HG03139 (cell line): ENCODE results near the gene COL5A3.

Source experiments
- ATAC-seq: cut with Tn5 transposase; IDR thresholded peaks from one replicate; pipeline ENCODE4 v1.9.1; 2021; ENCODE audit not compliant: unreplicated experiment

COL5A3 gene

DNA sequence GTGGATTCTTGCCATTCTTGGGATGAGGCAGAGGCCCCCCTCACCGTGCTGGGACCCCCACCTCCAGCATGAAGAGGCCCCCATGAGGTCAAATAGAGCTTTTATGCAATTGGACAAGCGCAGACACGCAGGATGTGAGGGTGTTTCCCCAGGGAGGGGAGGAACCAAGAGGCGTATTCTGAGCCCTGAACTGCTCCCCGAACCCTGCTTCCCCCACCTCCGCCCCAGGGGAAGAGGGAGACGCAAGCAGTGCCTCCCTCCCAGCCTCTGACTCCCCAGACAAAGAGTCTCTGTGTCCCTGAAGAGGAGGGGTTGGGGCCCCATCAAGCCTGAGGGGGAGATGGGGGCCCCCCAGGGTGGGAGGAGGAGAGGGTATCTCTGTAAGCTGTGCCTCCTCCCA is 1.7 kb upstream of the COL5A3 start:
- no peak for ATAC-seq

DNA sequence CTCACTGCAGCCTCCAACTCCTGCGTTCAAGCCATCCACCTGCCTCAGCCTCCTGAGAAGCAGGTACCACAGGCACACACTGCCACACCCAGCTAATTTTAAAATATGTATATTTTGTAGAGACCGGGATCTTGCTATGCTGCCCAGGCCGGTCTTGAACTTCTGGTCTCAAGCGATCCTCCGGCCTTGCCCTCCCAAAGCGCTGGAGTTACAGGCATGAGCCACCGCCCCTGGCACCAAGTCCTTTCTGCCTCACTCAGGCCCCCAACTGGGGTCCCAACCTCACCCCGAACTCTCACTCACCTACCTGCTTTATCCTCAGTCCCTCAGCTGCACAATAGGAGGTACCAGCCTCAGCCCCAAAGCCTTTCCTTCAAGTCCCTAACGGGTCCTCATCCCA is 635 bp upstream of the COL5A3 start:
- no peak for ATAC-seq

DNA sequence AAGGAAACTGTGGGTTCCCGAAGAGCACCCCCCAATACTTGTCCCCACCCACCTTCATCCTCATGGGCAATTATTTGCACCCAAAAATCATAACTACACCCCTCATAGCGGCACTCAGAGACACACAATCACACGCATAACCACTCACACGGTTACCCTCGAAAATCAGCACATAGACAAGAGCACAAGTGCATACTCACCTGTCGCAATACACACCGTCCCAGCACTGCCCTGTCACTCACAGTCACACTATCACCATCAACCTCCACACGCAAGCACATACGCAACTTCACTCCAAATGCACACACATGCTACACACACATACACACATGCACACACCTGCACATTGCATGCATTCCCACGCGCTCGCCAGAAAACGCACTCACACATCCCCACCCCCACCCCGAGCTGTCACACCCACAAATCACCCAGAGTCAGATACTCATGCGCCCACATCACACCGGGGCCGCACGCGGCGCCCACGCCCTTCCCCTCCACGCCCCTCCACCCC is 535 bp downstream of the COL5A3 start:
- ATAC-seq, result no peak

- no peak for ATAC-seq
Measured at GRCh38 chr19:10008184-10008765, 2.0 kb downstream of the COL5A3 start.

- no peak for ATAC-seq
Measured at GRCh38 chr19:10007371-10008183, 2.7 kb downstream of the COL5A3 start.

GRCh38 chr19:10006752-10007323 is 3.5 kb downstream of the COL5A3 start:
- no peak for ATAC-seq

- ATAC-seq, result no peak
Measured at GRCh38 chr19:10006335-10006708, 4.0 kb downstream of the COL5A3 start.

DNA sequence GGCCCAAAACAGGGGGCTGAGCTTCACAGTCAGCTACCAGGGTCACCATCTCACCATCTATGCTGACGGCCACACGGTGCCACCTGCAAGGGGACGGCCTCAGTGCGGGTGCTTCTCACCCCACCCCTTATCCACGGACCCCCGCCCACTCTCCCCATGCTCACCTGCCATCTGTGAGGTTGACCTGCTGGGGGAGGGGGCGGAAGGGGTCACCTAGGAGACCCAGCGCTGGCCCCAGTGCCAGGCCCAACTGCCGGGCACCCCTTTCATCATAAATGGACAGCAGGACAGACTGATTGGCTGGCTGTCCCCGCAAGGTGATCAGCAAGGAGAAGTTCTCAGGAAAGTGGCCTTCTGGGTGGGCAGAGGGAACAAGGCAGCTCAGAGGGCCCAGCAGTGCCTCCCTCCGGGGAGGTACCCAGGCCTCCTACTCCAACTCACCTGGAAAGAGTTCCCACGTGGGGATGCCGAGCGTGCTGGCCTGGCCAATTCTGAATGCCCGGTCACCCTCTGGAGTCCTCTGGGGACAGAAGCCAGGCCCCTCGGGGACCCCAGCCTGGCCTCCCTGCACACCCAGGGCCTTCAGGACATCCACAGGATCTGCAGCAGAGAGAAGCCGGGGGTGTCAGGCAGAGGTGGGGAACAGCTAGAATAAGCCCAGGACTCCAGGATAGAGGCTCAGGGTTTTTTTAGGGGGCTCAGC is 4.5 kb downstream of the COL5A3 start:
- no peak for ATAC-seq

DNA sequence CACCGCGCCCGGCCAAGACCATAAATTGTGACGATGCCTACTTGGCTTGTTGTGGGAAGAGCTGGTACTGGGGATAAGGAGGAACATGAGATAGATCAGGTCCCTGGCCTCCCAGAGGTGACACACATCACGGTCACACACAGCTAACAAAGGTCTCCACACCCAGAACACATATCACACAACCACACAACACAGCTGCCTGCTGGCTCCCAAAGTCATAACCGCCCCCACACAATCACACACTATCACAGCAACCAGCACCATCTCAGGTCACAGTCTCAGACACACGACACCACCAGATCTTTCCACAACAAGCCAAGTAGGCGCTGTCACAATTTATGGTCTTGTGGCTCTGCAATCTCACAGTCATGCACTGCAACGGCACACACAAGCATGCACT is 5.7 kb downstream of the COL5A3 start:
- no peak for ATAC-seq

- no peak for ATAC-seq
Measured at GRCh38 chr19:10003271-10003670, 7.0 kb downstream of the COL5A3 start.

DNA sequence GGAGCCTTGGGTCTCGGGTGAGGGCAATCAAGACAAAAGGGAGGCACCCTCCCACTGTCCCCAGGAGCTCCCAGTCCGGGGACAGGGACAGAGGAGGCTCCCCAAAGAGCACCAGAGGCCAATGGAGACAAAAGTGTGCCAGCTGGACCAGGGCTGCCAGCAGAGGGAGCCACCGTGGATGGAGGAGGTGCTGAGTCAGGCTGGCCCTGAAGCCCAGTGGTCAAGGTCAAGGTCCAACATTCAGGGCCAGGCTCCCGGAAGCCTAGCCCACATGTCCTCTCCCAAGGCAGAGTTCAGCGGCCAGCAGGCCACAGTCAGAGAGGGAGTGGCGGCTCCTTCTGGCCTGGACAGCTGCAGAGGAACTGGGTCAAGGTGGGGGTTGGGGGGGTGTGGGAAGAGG is 8.4 kb downstream of the COL5A3 start:
- no peak for ATAC-seq

DNA sequence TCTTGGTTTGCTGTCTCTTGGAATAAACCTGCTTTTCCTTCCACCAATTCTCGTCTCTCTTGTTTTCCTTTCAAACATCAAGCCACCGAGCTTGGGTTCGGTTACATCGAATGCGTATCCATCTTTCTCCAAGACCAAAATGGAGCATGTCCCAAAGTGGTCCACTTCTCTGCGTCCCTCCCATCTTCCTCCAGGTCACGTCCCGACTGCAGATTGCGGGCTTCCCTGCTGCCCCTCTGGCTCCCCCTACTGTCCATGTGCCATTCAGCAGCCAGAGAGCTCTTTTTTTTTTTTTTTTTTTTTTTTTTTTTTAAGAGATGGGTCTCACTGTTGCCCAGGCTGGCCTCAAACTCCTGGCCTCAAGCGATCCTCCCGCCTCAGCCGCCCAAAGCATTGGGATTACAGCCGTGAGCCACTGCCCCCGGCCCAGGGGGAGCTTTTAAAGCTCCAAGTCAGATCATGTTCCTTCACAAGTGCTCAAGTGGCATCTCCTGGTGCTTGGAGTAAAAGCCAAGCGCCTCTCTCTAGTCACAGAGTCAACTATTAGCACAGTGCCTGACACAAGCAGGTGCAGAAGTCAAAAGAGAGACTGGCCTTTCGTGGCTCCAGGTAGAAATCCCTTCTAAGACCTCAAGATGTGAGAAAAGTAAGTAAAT is 10.0 kb downstream of the COL5A3 start:
- no peak for ATAC-seq

DNA sequence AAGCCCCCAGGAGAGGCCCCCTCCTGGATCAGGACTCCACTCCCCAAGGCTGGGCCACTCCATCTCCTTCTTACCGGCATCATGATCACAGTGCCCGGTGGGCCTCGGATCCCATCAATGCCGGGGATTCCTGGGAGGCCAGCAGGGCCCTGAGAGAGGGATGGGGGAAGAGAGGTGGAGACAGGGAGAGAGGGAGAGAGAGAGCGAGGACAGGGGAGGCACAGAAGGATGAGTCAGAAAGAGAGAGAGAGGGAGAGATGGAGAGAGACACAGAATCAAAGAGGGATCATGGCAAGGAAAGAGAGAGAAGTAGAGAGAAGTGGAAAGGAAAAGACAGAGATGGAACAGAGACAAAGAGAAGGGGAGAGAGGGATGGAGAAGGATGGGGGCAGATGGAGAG is 13.8 kb downstream of the COL5A3 start:
- no peak for ATAC-seq

DNA sequence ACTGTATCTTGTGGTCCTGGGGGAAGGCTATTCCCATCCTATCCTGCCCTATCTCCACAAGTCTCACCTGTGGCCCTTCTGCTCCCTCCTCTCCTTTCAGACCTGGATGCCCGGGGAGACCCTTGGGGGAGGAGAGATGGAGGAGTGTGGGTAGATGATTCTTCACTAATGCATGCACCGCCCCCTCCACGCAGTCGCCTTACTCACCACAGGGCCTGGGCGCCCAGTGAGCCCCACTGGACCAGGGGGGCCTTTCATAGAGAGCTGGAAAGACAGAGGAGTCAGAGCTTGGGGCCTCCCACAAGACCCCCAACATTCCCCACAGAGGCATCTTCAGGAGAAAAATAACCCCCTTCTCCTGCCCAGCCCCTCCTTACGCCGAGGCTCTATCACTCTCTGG is 14.3 kb downstream of the COL5A3 start:
- ATAC-seq, result no peak

DNA sequence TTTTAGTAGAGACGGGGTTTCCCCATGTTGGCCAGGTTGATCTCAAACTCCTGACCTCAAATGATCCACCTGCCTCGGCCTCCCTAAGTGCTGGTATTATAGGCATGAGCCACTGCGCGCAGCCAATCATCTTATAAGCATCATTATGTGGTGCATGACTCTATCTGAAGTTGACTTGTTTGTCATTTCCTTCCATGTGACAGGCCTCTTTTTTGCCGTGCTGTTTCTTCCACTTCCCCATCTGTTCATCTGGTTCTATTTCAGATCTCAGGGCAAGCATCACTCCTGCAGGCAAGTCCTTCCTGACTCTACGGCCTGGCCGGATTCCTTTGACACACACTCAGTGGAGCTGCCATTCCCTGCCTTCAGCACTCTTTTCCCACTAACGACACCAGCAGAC is 15.2 kb downstream of the COL5A3 start:
- no peak for ATAC-seq

- no peak for ATAC-seq
Measured at GRCh38 chr19:9991425-9992191, 18.7 kb downstream of the COL5A3 start.

GRCh38 chr19:9989504-9989903 is 20.8 kb downstream of the COL5A3 start:
- no peak for ATAC-seq

DNA sequence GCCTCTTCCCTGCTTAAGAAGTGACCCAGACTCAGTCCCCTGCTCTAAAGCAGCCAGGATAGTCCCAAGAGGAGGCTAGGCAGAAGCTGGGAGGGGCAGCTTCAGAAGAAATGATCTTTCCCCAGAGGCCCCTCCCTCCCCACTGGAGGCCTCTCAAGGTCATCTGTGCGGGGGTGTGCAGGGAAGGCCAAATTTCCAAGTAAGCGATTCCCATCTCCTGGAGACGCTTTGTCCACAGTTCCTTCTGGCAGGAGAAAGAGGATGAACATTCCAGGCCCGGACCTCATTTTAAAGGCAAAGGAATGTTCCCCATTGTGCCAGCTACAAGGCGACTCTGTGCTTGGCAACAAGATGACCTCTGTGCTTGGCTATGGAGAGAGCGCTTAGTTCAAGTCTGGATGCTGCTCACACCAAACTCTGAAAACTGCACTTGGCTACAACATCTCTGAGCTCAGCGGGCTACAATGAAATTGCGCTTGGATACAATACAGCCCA is 23.5 kb downstream of the COL5A3 start:
- no peak for ATAC-seq

DNA sequence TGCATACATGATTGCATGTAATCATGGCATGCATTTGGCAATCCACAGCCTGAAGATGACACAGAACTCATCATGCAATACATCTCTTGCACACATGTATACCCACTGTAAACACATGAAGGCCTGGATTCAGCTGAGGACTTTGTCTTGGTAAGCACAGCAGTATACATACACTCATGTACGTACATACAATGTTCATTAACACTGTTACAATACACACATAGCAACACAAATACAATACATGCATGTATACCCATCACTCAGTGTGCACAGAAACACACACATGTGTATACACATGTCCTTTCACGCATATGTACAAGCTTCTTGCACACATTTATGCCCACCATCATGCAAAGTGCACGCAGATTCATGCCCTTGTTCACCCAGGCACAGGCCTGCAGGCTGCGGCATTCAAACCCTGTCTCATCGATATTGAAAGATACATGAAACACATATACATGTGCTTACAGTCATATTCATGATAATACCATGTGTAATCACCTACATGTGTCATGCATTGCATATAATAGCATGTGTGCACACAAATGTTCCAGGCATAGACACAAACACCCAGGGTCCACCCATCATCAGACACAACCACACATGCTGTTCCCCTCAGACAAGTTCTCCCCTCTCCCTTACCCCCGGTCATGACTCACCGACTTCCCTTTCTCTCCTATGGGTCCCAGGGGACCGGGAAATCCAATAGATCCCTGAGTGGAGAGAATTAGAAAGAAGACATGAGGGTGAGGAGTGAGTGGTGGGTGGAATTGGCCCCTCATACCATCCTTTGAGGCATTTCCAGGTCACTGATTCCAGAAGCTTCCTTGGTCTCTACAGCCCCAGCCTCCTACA is 28.7 kb downstream of the COL5A3 start:
- no peak for ATAC-seq
